HTERT RPE-1 (cell line): Measurements from ENCODE around the gene MARVELD3.
"Not testable (repeated sequence)": the region's sequence is repeated elsewhere in the genome, so short reads cannot be mapped to it uniquely, and the experiment has no call there.

Source experiments
- in situ Hi-C: fragments of 300-500 bp; cut with MboI; formaldehyde crosslinking; loops from 4 replicates; pipeline ENCODE4 v1.14.3; 2020; ENCODE audit warnings: low sequenced_read_pairs

MARVELD3 gene

GRCh38 chr16:71626018-71626857 lies at the start of gene MARVELD3:
Gene MARVELD3, plus strand, starts transcription at chr16:71626184. Its CDS starts 46 bp downstream, at chr16:71626230.
- in situ Hi-C loops, result no loop called here

- in situ Hi-C loops, result no loop called here
Measured at GRCh38 chr16:71576971-71577370, 49.0 kb upstream of the MARVELD3 start, which contains the start of gene TAT. Gene TAT, minus strand, starts transcription at chr16:71577092. Its CDS starts 677 bp downstream, at chr16:71576415.

- in situ Hi-C loops, result not testable (repeated sequence)
Measured at GRCh38 chr16:71582553-71582848, 43.5 kb upstream of the MARVELD3 start.

GRCh38 chr16:71584543-71585317 lies 41.3 kb upstream of the MARVELD3 start:
- in situ Hi-C loops, result no loop called here

GRCh38 chr16:71585318-71585703 lies 40.7 kb upstream of the MARVELD3 start:
- in situ Hi-C loops, result no loop called here

GRCh38 chr16:71589334-71589733 lies 36.6 kb upstream of the MARVELD3 start:
- in situ Hi-C loops, result not testable (repeated sequence)

GRCh38 chr16:71590071-71590470 lies 35.9 kb upstream of the MARVELD3 start:
- in situ Hi-C loops, result not testable (repeated sequence)

- in situ Hi-C loops, result no loop called here
Measured at GRCh38 chr16:71590584-71590983, 35.4 kb upstream of the MARVELD3 start.

- in situ Hi-C loops, result no loop called here
Measured at GRCh38 chr16:71591917-71592316, 34.1 kb upstream of the MARVELD3 start.

GRCh38 chr16:71593048-71593999 lies 32.7 kb upstream of the MARVELD3 start:
- in situ Hi-C loops, result no loop called here

- in situ Hi-C loops, result no loop called here
Measured at GRCh38 chr16:71594000-71594646, 31.9 kb upstream of the MARVELD3 start.

- in situ Hi-C loops, result not testable (repeated sequence)
Measured at GRCh38 chr16:71595340-71595826, 30.6 kb upstream of the MARVELD3 start.

GRCh38 chr16:71598426-71598825 lies 27.6 kb upstream of the MARVELD3 start:
- in situ Hi-C loops, result not testable (repeated sequence)

GRCh38 chr16:71600822-71601221 lies 25.2 kb upstream of the MARVELD3 start:
- in situ Hi-C loops, result no loop called here

- in situ Hi-C loops, result no loop called here
Measured at GRCh38 chr16:71609066-71609465, 16.9 kb upstream of the MARVELD3 start.

GRCh38 chr16:71610447-71610846 lies 15.5 kb upstream of the MARVELD3 start:
- in situ Hi-C loops, result no loop called here

GRCh38 chr16:71610936-71611871 lies 14.8 kb upstream of the MARVELD3 start:
- in situ Hi-C loops, result no loop called here

- in situ Hi-C loops, result not testable (repeated sequence)
Measured at GRCh38 chr16:71614956-71615355, 11.0 kb upstream of the MARVELD3 start.

GRCh38 chr16:71618429-71618828 lies 7.6 kb upstream of the MARVELD3 start:
- in situ Hi-C loops, result no loop called here
